GM18505 (cell line): Measurements from ENCODE around the gene NCKAP5.

Experiments
- ATAC-seq: cut with Tn5 transposase; IDR thresholded peaks from one replicate; pipeline ENCODE4 v1.9.1; 2021; ENCODE audit not compliant: unreplicated experiment
- POLR2A ChIP-seq: IDR thresholded peaks from 4 replicates; pipeline ENCODE4 v1.6.1; 2011; ENCODE audit warnings: borderline replicate concordance; ENCODE audit not compliant: insufficient read depth, insufficient read length; ENCODE audit errors: extremely low read depth

Gene NCKAP5

GRCh38 chr2:132676999-132677398, 891.3 kb downstream of the NCKAP5 start:
- no peak for TF ChIP-seq POLR2A
- ATAC-seq: no peak

- no peak for ATAC-seq
- no peak for TF ChIP-seq POLR2A
These were observed 897.0 kb downstream of the NCKAP5 start for GRCh38 chr2:132671151-132671835.

GRCh38 chr2:132670496-132671150, 897.6 kb downstream of the NCKAP5 start:
- no peak for ATAC-seq
- no peak for TF ChIP-seq POLR2A

- TF ChIP-seq POLR2A: no peak
- ATAC-seq: no peak
These were observed 898.3 kb downstream of the NCKAP5 start, which contains the start of gene LYPD1 for GRCh38 chr2:132669908-132670495. LYPD1 (minus strand) TSS chr2:132670205; CDS start chr2:132669932, 273 bp downstream.

GRCh38 chr2:132668987-132669907, 899.0 kb downstream of the NCKAP5 start:
- no peak for ATAC-seq

GRCh38 chr2:132668189-132668823, 900.0 kb downstream of the NCKAP5 start:
- ATAC-seq: no peak
- no peak for TF ChIP-seq POLR2A

More at GRCh38 chr2:132668987-132669907, 899.0 kb downstream of the NCKAP5 start:
- TF ChIP-seq POLR2A: no peak

GRCh38 chr2:132667706-132668105, 900.6 kb downstream of the NCKAP5 start:
- no peak for ATAC-seq
- TF ChIP-seq POLR2A: no peak

GRCh38 chr2:132665401-132666140, 902.7 kb downstream of the NCKAP5 start:
- no peak for TF ChIP-seq POLR2A
- ATAC-seq: no peak

- no peak for ATAC-seq
- no peak for TF ChIP-seq POLR2A
These were observed 904.2 kb downstream of the NCKAP5 start for GRCh38 chr2:132664096-132664495.

GRCh38 chr2:132662732-132663131, 905.5 kb downstream of the NCKAP5 start:
- TF ChIP-seq POLR2A: no peak

GRCh38 chr2:132659331-132659730, 908.9 kb downstream of the NCKAP5 start:
- ATAC-seq: no peak

More at GRCh38 chr2:132662732-132663131, 905.5 kb downstream of the NCKAP5 start:
- no peak for ATAC-seq

GRCh38 chr2:132656266-132656975, 911.8 kb downstream of the NCKAP5 start:
- TF ChIP-seq POLR2A: no peak
- no peak for ATAC-seq

More at GRCh38 chr2:132659331-132659730, 908.9 kb downstream of the NCKAP5 start:
- no peak for TF ChIP-seq POLR2A

- no peak for TF ChIP-seq POLR2A
- no peak for ATAC-seq
These were observed 913.3 kb downstream of the NCKAP5 start for GRCh38 chr2:132654968-132655367.
